NT2/D1 (cell line): ENCODE results near the gene ADAMTS16.

Source experiments
- DNase-seq: peaks from one replicate; pipeline ENCODE4 v3.0.0-alpha.2; 2011; ENCODE audit warnings: low read depth, low spot score
- H3K27me3 ChIP-seq: 2 replicates; pipeline ENCODE4 v1.6.0; 2011; ENCODE audit warnings: mild to moderate bottlenecking; ENCODE audit not compliant: insufficient read length, insufficient read depth
- H3K36me3 ChIP-seq: 2 replicates; pipeline ENCODE4 v1.6.1; 2011; ENCODE audit warnings: mild to moderate bottlenecking, low read length, mixed read lengths; ENCODE audit not compliant: insufficient read depth, insufficient read length
- H3K4me1 ChIP-seq: 2 replicates; pipeline ENCODE4 v1.5.1; 2011; ENCODE audit not compliant: insufficient read depth, insufficient read length
- H3K4me3 ChIP-seq: 2 replicates; pipeline ENCODE4 v1.5.1; 2011; ENCODE audit warnings: low read depth; ENCODE audit not compliant: insufficient read length
- H3K9ac ChIP-seq: 2 replicates; pipeline ENCODE4 v1.6.0; 2011; ENCODE audit warnings: low read depth; ENCODE audit not compliant: insufficient read length
- H3K9me3 ChIP-seq: 2 replicates; pipeline ENCODE4 v1.5.1; 2011; ENCODE audit warnings: mild to moderate bottlenecking, low read length; ENCODE audit not compliant: insufficient read depth
- SUZ12 ChIP-seq: IDR thresholded peaks from 2 replicates; pipeline ENCODE4 v1.6.1; 2011; ENCODE audit not compliant: insufficient read length, insufficient read depth; ENCODE audit errors: extremely low read depth
- YY1 ChIP-seq: IDR thresholded peaks from 2 replicates; pipeline ENCODE4 v1.6.1; 2011; ENCODE audit not compliant: insufficient read length, insufficient read depth
- ZNF274 ChIP-seq: IDR thresholded peaks from 2 replicates; pipeline ENCODE4 v1.6.1; 2011; ENCODE audit warnings: mild to moderate bottlenecking, low read depth, low read length

ADAMTS16 gene

GRCh38 chr5:5218396-5218795 lies 78.3 kb downstream of the ADAMTS16 start:
- no peak overlapping the region for H3K9ac ChIP-seq
- DNase-seq = no peak

GRCh38 chr5:5219541-5219940 lies 79.4 kb downstream of the ADAMTS16 start:
- TF ChIP-seq YY1 (no peak), SUZ12 (no peak), ZNF274 (no peak)

More at GRCh38 chr5:5218396-5218795, 78.3 kb downstream of the ADAMTS16 start:
- Histone ChIP-seq H3K9me3 (no peaks in the 10 kb centered on the region), H3K4me3 (no peak overlapping the region), H3K27me3 (no peaks in the 10 kb centered on the region), H3K36me3 (no peaks in the 10 kb centered on the region), H3K4me1 (no peaks in the 10 kb centered on the region)
- TF ChIP-seq SUZ12 = no peak
- no peak for TF ChIP-seq YY1
- TF ChIP-seq ZNF274 = no peak

GRCh38 chr5:5220901-5221631 lies 80.9 kb downstream of the ADAMTS16 start:
- Histone ChIP-seq H3K4me1 (no peaks in the 10 kb centered on the region), H3K36me3 (no peaks in the 10 kb centered on the region), H3K9me3 (no peaks in the 10 kb centered on the region), H3K27me3 (no peaks in the 10 kb centered on the region), H3K4me3 (no peak overlapping the region), H3K9ac (no peak overlapping the region)
- no peak for TF ChIP-seq ZNF274
- TF ChIP-seq SUZ12 = no peak
- TF ChIP-seq YY1 = no peak
- no peak for DNase-seq

More at GRCh38 chr5:5219541-5219940, 79.4 kb downstream of the ADAMTS16 start:
- Histone ChIP-seq H3K4me3 (no peak overlapping the region), H3K27me3 (no peaks in the 10 kb centered on the region), H3K4me1 (no peaks in the 10 kb centered on the region), H3K9ac (no peak overlapping the region), H3K9me3 (no peaks in the 10 kb centered on the region), H3K36me3 (no peaks in the 10 kb centered on the region)
- no peak for DNase-seq

- Histone ChIP-seq H3K27me3 (no peaks in the 10 kb centered on the region), H3K9ac (no peak overlapping the region), H3K4me1 (no peaks in the 10 kb centered on the region), H3K36me3 (no peaks in the 10 kb centered on the region), H3K4me3 (no peak overlapping the region), H3K9me3 (no peaks in the 10 kb centered on the region)
- TF ChIP-seq YY1 (no peak), ZNF274 (no peak), SUZ12 (no peak)
- no peak for DNase-seq
Measured at GRCh38 chr5:5221724-5222123, 81.6 kb downstream of the ADAMTS16 start.

- Histone ChIP-seq H3K4me1 (no peaks in the 10 kb centered on the region), H3K9me3 (peaks cover 9% of the 10 kb centered on the region; the same call in 1 of the 2 replicates), H3K36me3 (no peaks in the 10 kb centered on the region), H3K27me3 (no peaks in the 10 kb centered on the region), H3K9ac (no peak overlapping the region), H3K4me3 (no peak overlapping the region)
- DNase-seq = no peak
- TF ChIP-seq YY1 = no peak
- no peak for TF ChIP-seq SUZ12
- TF ChIP-seq ZNF274 = no peak
Measured at GRCh38 chr5:5231576-5231975, 91.4 kb downstream of the ADAMTS16 start.

GRCh38 chr5:5234912-5235311 lies 94.8 kb downstream of the ADAMTS16 start:
- Histone ChIP-seq H3K27me3 (no peaks in the 10 kb centered on the region), H3K9ac (no peak overlapping the region), H3K4me3 (no peak overlapping the region), H3K9me3 (0 out of 2 replicates have a peak, but pooled peaks cover under 1% of the 10 kb centered on the region), H3K4me1 (no peaks in the 10 kb centered on the region), H3K36me3 (no peaks in the 10 kb centered on the region)
- TF ChIP-seq SUZ12 (no peak), ZNF274 (no peak), YY1 (no peak)
- DNase-seq = no peak

- DNase-seq = no peak
- Histone ChIP-seq H3K9ac (no peak overlapping the region), H3K4me3 (no peak overlapping the region), H3K27me3 (no peaks in the 10 kb centered on the region), H3K4me1 (no peaks in the 10 kb centered on the region), H3K36me3 (no peaks in the 10 kb centered on the region), H3K9me3 (no peaks in the 10 kb centered on the region)
- TF ChIP-seq YY1 = no peak
- TF ChIP-seq SUZ12 = no peak
- TF ChIP-seq ZNF274 = no peak
Measured at GRCh38 chr5:5235685-5236084, 95.6 kb downstream of the ADAMTS16 start.

GRCh38 chr5:5239191-5239590 lies 99.1 kb downstream of the ADAMTS16 start:
- no peak for DNase-seq
- H3K27me3 ChIP-seq = no peaks in the 10 kb centered on the region
- no peaks in the 10 kb centered on the region for H3K9me3 ChIP-seq
- no peaks in the 10 kb centered on the region for H3K36me3 ChIP-seq
- no peak overlapping the region for H3K4me3 ChIP-seq
- no peaks in the 10 kb centered on the region for H3K4me1 ChIP-seq
- H3K9ac ChIP-seq = no peak overlapping the region
- TF ChIP-seq SUZ12 (no peak), YY1 (no peak), ZNF274 (no peak)
